Measurements from ENCODE around the gene ZHX3.

- TF ChIP-seq, protein P1, sequence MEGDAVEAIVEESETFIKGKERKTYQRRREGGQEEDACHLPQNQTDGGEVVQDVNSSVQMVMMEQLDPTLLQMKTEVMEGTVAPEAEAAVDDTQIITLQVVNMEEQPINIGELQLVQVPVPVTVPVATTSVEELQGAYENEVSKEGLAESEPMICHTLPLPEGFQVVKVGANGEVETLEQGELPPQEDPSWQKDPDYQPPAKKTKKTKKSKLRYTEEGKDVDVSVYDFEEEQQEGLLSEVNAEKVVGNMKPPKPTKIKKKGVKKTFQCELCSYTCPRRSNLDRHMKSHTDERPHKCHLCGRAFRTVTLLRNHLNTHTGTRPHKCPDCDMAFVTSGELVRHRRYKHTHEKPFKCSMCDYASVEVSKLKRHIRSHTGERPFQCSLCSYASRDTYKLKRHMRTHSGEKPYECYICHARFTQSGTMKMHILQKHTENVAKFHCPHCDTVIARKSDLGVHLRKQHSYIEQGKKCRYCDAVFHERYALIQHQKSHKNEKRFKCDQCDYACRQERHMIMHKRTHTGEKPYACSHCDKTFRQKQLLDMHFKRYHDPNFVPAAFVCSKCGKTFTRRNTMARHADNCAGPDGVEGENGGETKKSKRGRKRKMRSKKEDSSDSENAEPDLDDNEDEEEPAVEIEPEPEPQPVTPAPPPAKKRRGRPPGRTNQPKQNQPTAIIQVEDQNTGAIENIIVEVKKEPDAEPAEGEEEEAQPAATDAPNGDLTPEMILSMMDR (IDR thresholded peaks at IDR 0.05), result no peak
- TF ChIP-seq POLR2A (IDR thresholded peaks at IDR 0.05) (no peak), POLR2AphosphoS5 (IDR thresholded peaks at IDR 0.05) (no peak), EP300 (IDR thresholded peaks at IDR 0.05) (no peak)
Measured at GRCh38 chr20:41168281-41169161, 149.0 kb downstream of the ZHX3 start.
